ENCODE measurements around the gene FGFR2. TPM values are rescaled to one million over a fixed set of nuclear protein-coding genes. Genes with fewer than 3 reads are reported as not detected.

FGFR2 gene
- total RNA-seq, 1 donor from 2014 or later, result 8.0 TPM

GRCh38 chr10:121436630-121437341, 161.5 kb downstream of the FGFR2 start:
- no peak for DNase-seq (ENCODE audit: extremely low spot score, unreplicated experiment)

GRCh38 chr10:121436281-121436629, 162.0 kb downstream of the FGFR2 start:
- Mint-ChIP-seq H3K36me3 (ENCODE audit: unreplicated experiment) (no peaks in the 10 kb centered on the region), H3K27me3 (ENCODE audit: unreplicated experiment) (no peaks in the 10 kb centered on the region), H3K9me3 (ENCODE audit: unreplicated experiment) (no peaks in the 10 kb centered on the region), H3K27ac (ENCODE audit: unreplicated experiment) (no peak overlapping the region), H3K4me1 (ENCODE audit: unreplicated experiment) (no peaks in the 10 kb centered on the region), H3K4me3 (ENCODE audit: unreplicated experiment) (no peak overlapping the region)
- DNase-seq (ENCODE audit: extremely low spot score, unreplicated experiment), result no peak
- TF ChIP-seq CTCF (IDR thresholded peaks at IDR 0.05), result no peak

More at GRCh38 chr10:121436630-121437341, 161.5 kb downstream of the FGFR2 start:
- no peaks in the 10 kb centered on the region for H3K9me3 Mint-ChIP-seq (ENCODE audit: unreplicated experiment)
- H3K36me3 Mint-ChIP-seq (ENCODE audit: unreplicated experiment), result no peaks in the 10 kb centered on the region
- TF ChIP-seq CTCF (IDR thresholded peaks at IDR 0.05), result no peak
- no peak overlapping the region for H3K27ac Mint-ChIP-seq (ENCODE audit: unreplicated experiment)
- no peak overlapping the region for H3K4me3 Mint-ChIP-seq (ENCODE audit: unreplicated experiment)
- no peaks in the 10 kb centered on the region for H3K4me1 Mint-ChIP-seq (ENCODE audit: unreplicated experiment)
- H3K27me3 Mint-ChIP-seq (ENCODE audit: unreplicated experiment), result no peaks in the 10 kb centered on the region

- no peak overlapping the region for H3K4me3 Mint-ChIP-seq (ENCODE audit: unreplicated experiment)
- TF ChIP-seq CTCF (IDR thresholded peaks at IDR 0.05), result no peak
- no peaks in the 10 kb centered on the region for H3K36me3 Mint-ChIP-seq (ENCODE audit: unreplicated experiment)
- peaks cover 6% of the 10 kb centered on the region for H3K27me3 Mint-ChIP-seq (ENCODE audit: unreplicated experiment)
- H3K27ac Mint-ChIP-seq (ENCODE audit: unreplicated experiment), result no peak overlapping the region
- no peaks in the 10 kb centered on the region for H3K9me3 Mint-ChIP-seq (ENCODE audit: unreplicated experiment)
- no peak for DNase-seq (ENCODE audit: extremely low spot score, unreplicated experiment)
- H3K4me1 Mint-ChIP-seq (ENCODE audit: unreplicated experiment), result no peaks in the 10 kb centered on the region
Measured at GRCh38 chr10:121435099-121435875, 163.0 kb downstream of the FGFR2 start.

GRCh38 chr10:121433965-121434364, 164.3 kb downstream of the FGFR2 start:
- H3K9me3 Mint-ChIP-seq (ENCODE audit: unreplicated experiment), result no peaks in the 10 kb centered on the region

More at GRCh38 chr10:121433965-121434364, 164.3 kb downstream of the FGFR2 start:
- no peak for DNase-seq (ENCODE audit: extremely low spot score, unreplicated experiment)
- TF ChIP-seq CTCF (IDR thresholded peaks at IDR 0.05), result no peak
- Mint-ChIP-seq H3K36me3 (ENCODE audit: unreplicated experiment) (no peaks in the 10 kb centered on the region), H3K27me3 (ENCODE audit: unreplicated experiment) (peaks cover 6% of the 10 kb centered on the region), H3K4me3 (ENCODE audit: unreplicated experiment) (no peak overlapping the region), H3K27ac (ENCODE audit: unreplicated experiment) (no peak overlapping the region), H3K4me1 (ENCODE audit: unreplicated experiment) (no peaks in the 10 kb centered on the region)

All from osteocyte (in vitro differentiated cells).